Glomerular visceral epithelial cell (primary cell): Measurements from ENCODE around the gene CCDC78.

Experiments used
- DNase-seq: peaks from one replicate; pipeline ENCODE4 v3.0.0-alpha.2; 2016; ENCODE audit errors: extremely low spot score

Gene CCDC78

GRCh38 chr16:678858-679813 is 47.1 kb downstream of the CCDC78 start:
- peak; percentile 67 for DNase-seq

- DNase-seq, result no peak
These were observed 47.9 kb downstream of the CCDC78 start for GRCh38 chr16:678209-678857.

- DNase-seq, result no peak
These were observed 48.7 kb downstream of the CCDC78 start for GRCh38 chr16:677316-678190.

- no peak for DNase-seq
These were observed 49.3 kb downstream of the CCDC78 start for GRCh38 chr16:676913-677312.

- DNase-seq, result no peak
These were observed 49.7 kb downstream of the CCDC78 start for GRCh38 chr16:676565-676902.

- DNase-seq, result no peak
These were observed 50.2 kb downstream of the CCDC78 start for GRCh38 chr16:675884-676564.

GRCh38 chr16:674968-675883 is 51.0 kb downstream of the CCDC78 start, which contains the start of gene RHBDL1:
TSS of gene RHBDL1 (plus strand) at chr16:675671. CDS start at chr16:675791, 120 bp downstream.
- no peak for DNase-seq

GRCh38 chr16:674214-674881 is 51.9 kb downstream of the CCDC78 start:
- DNase-seq, result no peak

GRCh38 chr16:673399-673991 is 52.7 kb downstream of the CCDC78 start:
- DNase-seq, result no peak

- no peak for DNase-seq
These were observed 53.4 kb downstream of the CCDC78 start for GRCh38 chr16:672851-673250.
